OCI-LY1 (cell line): ENCODE measurements around the gene COL6A3.

Source experiments
- CTCF ChIP-seq: fragments of 200-600 bp; sonication (generic), shearing (Covaris generic); IDR thresholded peaks from 2 replicates; pipeline ENCODE4 v1.5.1; 2017; ENCODE audit warnings: mild to moderate bottlenecking, antibody characterized with exemption, low read length, moderate library complexity, mixed read lengths
- EZH2 ChIP-seq: fragments of 200-600 bp; sonication (generic), shearing (Covaris generic); IDR thresholded peaks from 2 replicates; pipeline ENCODE4 v1.8.0; 2017; ENCODE audit warnings: borderline replicate concordance, mixed run types, mild to moderate bottlenecking, antibody characterized with exemption, low read length, moderate library complexity, mixed read lengths

- TF ChIP-seq CTCF, result no peak
- no peak for TF ChIP-seq EZH2
Observed at GRCh38 chr2:237418300-237418699, 4.3 kb upstream of the COL6A3 start.
